Islet precursor cell (in vitro differentiated cells): Measurements from ENCODE around the gene PPM1G.
"Not testable (repeated sequence)": the region's sequence is repeated elsewhere in the genome, so short reads cannot be mapped to it uniquely, and the experiment has no call there.

Experiments used
- DNase-seq: peaks from one replicate; pipeline ENCODE4 v3.0.0-alpha.2; 2018

PPM1G gene

GRCh38 chr2:27409321-27410073, at the start of gene PPM1G:
TSS of gene PPM1G (minus strand) at chr2:27409591. CDS start at chr2:27409422, 169 bp downstream.
- DNase-seq = peak; percentile 97

- DNase-seq = no peak
These were observed 44.6 kb upstream of the PPM1G start for GRCh38 chr2:27453968-27454367.

- DNase-seq = no peak
These were observed 41.7 kb upstream of the PPM1G start for GRCh38 chr2:27451095-27451494.

GRCh38 chr2:27448381-27448780, 39.0 kb upstream of the PPM1G start:
- DNase-seq = no peak

GRCh38 chr2:27446057-27446456, 36.7 kb upstream of the PPM1G start:
- no peak for DNase-seq

GRCh38 chr2:27445615-27446014, 36.2 kb upstream of the PPM1G start:
- DNase-seq = no peak

- no peak for DNase-seq
These were observed 35.8 kb upstream of the PPM1G start for GRCh38 chr2:27445155-27445554.

GRCh38 chr2:27442920-27443282, 33.5 kb upstream of the PPM1G start:
- DNase-seq = peak; percentile 55

- DNase-seq = peak; percentile 87
These were observed 32.8 kb upstream of the PPM1G start, which contains the start of gene KRTCAP3 for GRCh38 chr2:27441958-27442919. TSS of gene KRTCAP3 (plus strand) at chr2:27442381. CDS start at chr2:27442413, 32 bp downstream.

GRCh38 chr2:27441226-27441926, 32.0 kb upstream of the PPM1G start:
- no peak for DNase-seq

- DNase-seq = no peak
These were observed 26.2 kb upstream of the PPM1G start for GRCh38 chr2:27435628-27436027.

- DNase-seq = no peak
These were observed 22.0 kb upstream of the PPM1G start for GRCh38 chr2:27431395-27431794.

- DNase-seq = peak; percentile 96
These were observed 19.7 kb upstream of the PPM1G start for GRCh38 chr2:27428978-27429541.

- peak; percentile 95 for DNase-seq
These were observed 19.0 kb upstream of the PPM1G start, which contains the start of gene NRBP1 for GRCh38 chr2:27428213-27428977. TSS of gene NRBP1 (plus strand) at chr2:27428631. CDS start at chr2:27433274, 4,643 bp downstream.

GRCh38 chr2:27427863-27428212, 18.4 kb upstream of the PPM1G start:
- no peak for DNase-seq

GRCh38 chr2:27425039-27425438, 15.6 kb upstream of the PPM1G start:
- not testable (repeated sequence) for DNase-seq

- DNase-seq = no peak
These were observed 13.6 kb upstream of the PPM1G start for GRCh38 chr2:27422958-27423357.

- no peak for DNase-seq
These were observed 12.4 kb upstream of the PPM1G start for GRCh38 chr2:27421660-27422250.

- no peak for DNase-seq
These were observed 11.6 kb upstream of the PPM1G start for GRCh38 chr2:27420996-27421395.

GRCh38 chr2:27416151-27416550, 6.8 kb upstream of the PPM1G start:
- DNase-seq = no peak

- no peak for DNase-seq
These were observed 3.2 kb upstream of the PPM1G start for GRCh38 chr2:27412419-27413152.
